GM21723 (cell line): ENCODE results near the gene WDR86.

Source experiments
- ATAC-seq: cut with Tn5 transposase; IDR thresholded peaks from one replicate; pipeline ENCODE4 v1.9.1; 2021; ENCODE audit warnings: mild to moderate bottlenecking, moderate library complexity; ENCODE audit not compliant: unreplicated experiment

The WDR86 gene

DNA sequence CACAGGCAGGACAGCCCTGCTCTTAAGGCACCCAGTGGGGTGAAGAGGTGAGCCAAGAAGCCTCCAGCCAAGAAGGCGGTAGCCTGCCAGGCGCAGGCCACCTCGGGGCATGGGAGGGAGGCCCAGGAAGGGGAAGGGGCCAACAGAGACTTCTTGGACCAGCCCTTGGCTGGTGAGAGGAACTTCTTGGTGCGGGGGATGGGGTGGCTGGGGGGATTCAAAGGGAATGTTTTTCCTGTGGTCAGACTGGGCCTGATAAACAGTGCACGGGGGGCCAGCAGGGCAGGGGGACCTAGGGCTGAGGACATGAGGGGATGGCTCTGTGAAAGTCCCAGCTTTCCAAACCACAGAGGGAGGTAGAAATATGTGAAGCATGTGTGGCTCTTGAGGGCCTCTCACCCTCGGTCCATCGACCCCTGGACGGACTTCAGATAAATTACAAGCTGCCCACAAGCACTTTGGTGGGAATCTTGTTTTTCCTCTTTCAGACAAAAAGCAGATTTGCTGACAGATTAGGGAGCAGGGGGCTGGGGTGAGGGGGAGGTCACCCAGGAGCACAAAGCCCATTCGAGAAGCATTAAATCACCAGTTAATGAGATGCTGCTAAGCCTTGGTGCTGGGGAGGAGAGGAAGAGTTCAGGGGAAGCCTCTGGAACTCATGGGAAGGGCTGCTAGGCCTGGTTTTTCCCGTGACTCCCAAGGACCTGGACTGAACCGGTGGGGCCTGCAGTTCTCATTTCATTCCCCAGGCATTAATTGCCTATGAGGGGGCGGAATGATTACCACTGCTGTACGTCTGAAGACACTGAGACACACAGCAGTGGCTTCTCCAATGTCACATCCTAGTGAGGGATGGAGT is 18.8 kb upstream of the WDR86 start:
- ATAC-seq, result no peak

- no peak for ATAC-seq
Measured at GRCh38 chr7:151427705-151428377, 18.0 kb upstream of the WDR86 start.

DNA sequence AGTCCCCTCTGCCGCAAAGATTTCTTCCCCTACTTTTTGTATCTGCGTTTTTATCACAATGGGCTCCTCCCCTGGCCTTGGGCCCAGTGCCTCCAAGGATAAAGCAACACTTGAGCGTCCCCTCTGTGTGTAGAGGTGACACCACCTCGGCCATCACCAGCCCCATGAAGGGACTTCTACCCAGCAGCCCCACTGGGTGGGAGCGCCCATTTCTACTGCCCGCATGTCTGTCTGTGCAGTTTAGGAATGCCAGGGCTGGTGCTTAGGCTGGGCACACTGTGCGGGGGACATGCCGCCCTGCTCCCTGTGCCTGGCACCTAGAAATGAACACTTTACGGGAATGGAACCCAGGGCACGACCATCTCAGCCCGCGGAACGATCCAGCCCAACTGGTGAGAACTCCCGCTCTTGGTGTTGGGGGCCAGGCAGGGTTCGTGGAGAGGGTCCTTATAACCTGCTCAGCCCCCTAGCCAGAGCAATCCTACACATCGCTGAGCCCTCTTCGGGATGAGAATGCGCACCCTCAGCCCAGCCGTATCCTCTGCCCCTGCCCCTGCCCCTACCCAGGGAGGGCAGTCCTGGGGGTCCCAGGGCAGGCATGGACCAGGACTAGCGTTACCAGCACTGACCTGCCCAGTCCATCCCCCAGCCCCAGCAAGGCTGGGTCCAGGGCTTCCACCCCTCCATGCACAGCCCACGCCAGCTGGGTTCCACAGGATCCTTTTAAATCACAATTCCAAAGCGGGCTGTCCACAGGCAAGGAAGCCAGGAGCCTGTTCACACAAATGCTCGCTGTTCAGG is 17.3 kb upstream of the WDR86 start:
- ATAC-seq, result no peak

GRCh38 chr7:151426441-151426903 is 16.6 kb upstream of the WDR86 start:
- no peak for ATAC-seq

DNA sequence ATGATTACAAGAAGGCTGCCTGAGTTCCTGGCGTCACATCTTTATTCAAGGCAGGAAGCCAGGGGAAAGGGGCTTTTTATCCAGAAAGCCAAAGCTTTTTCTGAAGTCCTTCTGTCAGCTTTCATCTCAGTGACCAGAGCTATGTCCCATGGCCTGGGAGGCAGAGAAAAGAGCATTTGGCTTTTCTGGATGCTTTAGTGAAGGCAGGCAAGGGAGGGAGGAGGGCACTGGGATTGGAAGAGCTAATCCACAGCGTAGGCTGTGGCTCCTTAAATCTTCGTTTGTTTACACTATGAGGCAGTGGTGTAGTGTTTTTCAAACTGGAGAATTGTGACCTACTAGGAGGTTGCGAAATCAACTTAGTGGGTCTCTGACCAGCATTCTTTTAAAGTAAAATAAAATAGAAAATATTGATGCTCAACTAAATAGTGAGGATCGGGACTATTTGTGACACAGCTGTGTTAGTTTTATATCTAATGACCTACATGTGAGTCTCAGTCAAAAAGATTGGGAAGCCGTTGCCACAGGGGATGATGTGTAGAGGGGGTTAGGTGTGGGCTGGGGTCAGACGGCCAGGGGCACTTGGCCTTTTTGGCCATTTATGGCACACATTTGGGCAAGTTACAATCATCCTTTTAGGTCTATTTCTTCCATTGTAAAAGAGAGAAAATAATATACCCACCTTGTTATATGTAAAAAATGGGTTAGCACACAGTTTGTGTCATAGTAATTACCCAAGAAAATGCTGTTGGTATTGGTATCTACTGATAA is 16.0 kb upstream of the WDR86 start:
- no peak for ATAC-seq

- no peak for ATAC-seq
Measured at GRCh38 chr7:151424799-151425198, 15.0 kb upstream of the WDR86 start.

GRCh38 chr7:151423936-151424335 is 14.1 kb upstream of the WDR86 start:
- no peak for ATAC-seq

DNA sequence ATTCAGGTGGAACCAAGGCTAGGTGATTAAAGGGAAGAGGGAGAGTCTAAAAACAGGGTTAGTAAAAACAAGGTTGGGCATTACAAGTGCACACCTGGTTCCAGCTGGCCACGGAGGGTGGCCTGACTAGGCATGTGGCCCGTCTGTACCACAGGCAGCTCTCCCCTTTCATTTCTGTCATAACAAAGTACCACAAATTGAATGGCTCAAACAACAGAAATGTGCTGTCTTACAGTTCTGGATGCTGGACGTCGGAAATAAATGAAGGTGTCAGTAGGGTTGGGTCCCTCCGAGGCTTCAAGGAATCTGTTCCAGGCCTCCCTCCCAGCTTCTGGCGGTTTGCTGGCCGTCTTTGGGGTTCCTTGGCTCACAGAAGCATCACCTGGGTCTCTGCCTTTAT is 13.4 kb upstream of the WDR86 start:
- no peak for ATAC-seq

GRCh38 chr7:151422212-151422611 is 12.4 kb upstream of the WDR86 start:
- no peak for ATAC-seq

- no peak for ATAC-seq
Measured at GRCh38 chr7:151420144-151420543, 10.3 kb upstream of the WDR86 start.

GRCh38 chr7:151416941-151417315 is 7.1 kb upstream of the WDR86 start:
- no peak for ATAC-seq

GRCh38 chr7:151416112-151416940 is 6.5 kb upstream of the WDR86 start:
- ATAC-seq, result no peak

DNA sequence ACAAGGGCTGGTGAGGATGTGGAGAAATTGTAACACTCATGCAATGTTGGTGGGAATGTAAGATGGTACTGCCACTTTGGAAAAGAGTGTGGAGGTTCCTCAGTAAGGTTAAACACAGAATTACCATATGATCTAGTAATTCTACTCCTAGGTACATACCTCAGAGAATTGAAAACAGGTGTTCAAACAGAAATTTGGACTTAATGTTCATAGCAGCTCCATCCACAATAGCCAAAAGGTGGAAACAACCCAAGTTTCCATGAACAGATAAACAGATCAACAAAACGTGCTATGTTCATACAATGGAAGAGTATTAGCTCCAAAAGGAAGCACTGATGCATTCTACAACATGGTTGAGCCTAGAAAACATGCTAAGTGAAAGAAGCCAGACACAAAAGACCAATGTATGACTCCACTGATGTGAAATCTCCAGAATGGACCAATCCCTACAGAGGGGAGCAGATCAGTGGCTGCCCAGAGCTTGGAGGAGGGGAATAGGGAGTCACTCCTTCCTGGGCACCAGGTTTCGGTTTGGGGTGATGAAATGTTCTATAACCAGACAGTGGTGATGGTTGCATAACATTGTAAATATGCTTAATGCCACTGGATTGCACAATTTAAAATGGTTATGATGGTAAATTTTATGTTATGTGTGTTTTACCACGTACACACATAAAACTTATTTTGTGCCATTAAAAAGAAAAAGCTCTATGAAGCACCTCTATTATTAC is 5.7 kb upstream of the WDR86 start:
- ATAC-seq, result no peak

GRCh38 chr7:151413241-151413640 is 3.4 kb upstream of the WDR86 start:
- ATAC-seq, result no peak

GRCh38 chr7:151412318-151412717 is 2.5 kb upstream of the WDR86 start:
- no peak for ATAC-seq

DNA sequence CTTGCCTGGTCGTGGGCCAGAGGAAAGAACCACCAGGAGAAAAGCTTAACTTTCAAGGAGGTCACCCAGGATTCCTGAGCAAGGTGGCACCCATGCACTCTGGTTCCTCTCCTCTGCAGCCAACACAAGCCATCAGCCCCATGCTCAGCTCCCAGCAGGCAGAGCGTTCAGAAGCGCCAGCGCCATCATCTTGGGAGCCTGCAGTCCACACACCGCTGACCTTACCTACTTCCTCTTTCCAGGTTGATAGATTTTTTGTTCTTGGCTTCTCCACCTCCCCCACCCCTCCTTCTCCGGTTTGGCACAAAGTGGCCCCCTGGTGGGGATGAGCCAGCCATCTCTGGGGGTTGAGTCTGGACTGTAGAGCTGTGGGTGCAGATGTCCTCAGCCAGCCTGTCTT is 1.7 kb upstream of the WDR86 start:
- no peak for ATAC-seq

DNA sequence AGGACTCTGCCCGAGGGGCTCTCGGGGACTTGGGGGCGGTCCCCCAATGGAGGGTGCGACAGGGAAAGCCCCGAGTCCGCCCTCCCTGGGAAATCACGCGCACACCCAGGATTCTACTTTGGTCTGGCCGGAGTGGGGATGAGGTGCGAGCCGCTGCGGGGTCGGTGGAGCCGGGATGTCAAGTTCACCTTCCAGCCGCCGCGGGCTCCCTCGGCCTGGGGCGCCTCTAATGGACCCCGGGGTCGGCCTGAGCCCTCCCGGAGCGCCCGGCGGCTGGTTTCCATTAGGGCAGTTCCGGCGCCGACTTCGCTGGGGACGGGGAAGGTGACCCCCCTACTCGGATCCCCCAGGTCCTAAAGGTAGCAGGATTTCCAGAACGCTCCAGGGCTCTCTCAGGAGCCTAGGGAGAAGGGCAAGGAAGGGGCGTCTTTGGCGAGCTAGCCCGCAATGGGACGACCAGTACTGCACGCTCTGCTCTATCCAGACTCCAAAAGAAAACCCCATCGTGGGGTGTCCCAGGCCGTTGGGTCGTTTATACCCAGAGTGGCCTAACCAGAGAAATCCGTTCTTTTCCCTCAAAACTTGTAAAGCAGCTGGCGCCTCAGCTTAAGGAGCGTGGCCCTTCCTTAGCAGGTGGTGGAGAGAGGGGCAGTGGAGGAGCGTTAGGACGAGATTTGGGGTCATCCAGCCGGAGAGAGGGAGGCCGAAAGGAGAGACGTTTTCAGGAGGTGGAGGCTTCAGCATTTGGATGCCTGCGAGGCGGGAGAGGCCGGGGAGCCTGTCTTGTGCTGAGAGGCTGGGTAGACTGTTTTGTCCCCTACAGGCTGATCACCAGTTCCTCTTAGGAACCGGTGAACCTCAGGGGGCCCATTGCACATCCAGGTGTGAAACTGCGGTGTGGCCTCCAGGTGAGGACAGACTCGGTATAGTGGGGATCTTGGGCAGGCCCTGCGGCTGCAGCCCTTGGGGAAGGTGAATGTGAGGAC is 860 bp upstream of the WDR86 start:
- ATAC-seq, result no peak
